Measurements from ENCODE around the gene ENTREP1.

GRCh38 chr9:69317081-69317480 is 7.9 kb upstream of the ENTREP1 start:
- TF ChIP-seq RARB (CRISPR knock-in tag; IDR thresholded peaks at IDR 0.05) = no peak
- TF ChIP-seq PPARA (CRISPR knock-in tag; IDR thresholded peaks at IDR 0.05; ENCODE audit: borderline replicate concordance) = no peak
- TF ChIP-seq, protein P1, sequence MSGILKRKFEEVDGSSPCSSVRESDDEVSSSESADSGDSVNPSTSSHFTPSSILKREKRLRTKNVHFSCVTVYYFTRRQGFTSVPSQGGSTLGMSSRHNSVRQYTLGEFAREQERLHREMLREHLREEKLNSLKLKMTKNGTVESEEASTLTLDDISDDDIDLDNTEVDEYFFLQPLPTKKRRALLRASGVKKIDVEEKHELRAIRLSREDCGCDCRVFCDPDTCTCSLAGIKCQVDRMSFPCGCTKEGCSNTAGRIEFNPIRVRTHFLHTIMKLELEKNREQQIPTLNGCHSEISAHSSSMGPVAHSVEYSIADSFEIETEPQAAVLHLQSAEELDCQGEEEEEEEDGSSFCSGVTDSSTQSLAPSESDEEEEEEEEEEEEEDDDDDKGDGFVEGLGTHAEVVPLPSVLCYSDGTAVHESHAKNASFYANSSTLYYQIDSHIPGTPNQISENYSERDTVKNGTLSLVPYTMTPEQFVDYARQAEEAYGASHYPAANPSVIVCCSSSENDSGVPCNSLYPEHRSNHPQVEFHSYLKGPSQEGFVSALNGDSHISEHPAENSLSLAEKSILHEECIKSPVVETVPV (CRISPR knock-in tag; IDR thresholded peaks at IDR 0.05) = no peak
- TF ChIP-seq, protein P2, sequence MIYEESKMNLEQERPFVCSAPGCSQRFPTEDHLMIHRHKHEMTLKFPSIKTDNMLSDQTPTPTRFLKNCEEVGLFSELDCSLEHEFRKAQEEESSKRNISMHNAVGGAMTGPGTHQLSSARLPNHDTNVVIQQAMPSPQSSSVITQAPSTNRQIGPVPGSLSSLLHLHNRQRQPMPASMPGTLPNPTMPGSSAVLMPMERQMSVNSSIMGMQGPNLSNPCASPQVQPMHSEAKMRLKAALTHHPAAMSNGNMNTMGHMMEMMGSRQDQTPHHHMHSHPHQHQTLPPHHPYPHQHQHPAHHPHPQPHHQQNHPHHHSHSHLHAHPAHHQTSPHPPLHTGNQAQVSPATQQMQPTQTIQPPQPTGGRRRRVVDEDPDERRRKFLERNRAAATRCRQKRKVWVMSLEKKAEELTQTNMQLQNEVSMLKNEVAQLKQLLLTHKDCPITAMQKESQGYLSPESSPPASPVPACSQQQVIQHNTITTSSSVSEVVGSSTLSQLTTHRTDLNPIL (CRISPR knock-in tag; IDR thresholded peaks at IDR 0.05; ENCODE audit: low read depth) = no peak
- TF ChIP-seq ZFP30 (CRISPR knock-in tag; IDR thresholded peaks at IDR 0.05) = no peak
- no peak for TF ChIP-seq ZNF70 (CRISPR knock-in tag; IDR thresholded peaks at IDR 0.05)
- no peak for TF ChIP-seq TCF4 (CRISPR knock-in tag; IDR thresholded peaks at IDR 0.05; ENCODE audit: borderline replicate concordance)
